A673 (cell line): ENCODE measurements around the gene STUM. TPM values are rescaled to one million over a fixed set of nuclear protein-coding genes. Genes with fewer than 3 reads are reported as not detected.

ENCODE experiments used
- BruUV-seq: library from RNA; stranded (reverse); fragments of 400-500 nt; replicated peaks from 2 replicates; lab custom pipeline; 2021; lab: Mats Ljungman, UMichigan
- CTCF ChIA-PET: fragments of 300-600 bp; sonication (Branson Sonifier 250); formaldehyde crosslinking; loops from one replicate; lab custom pipeline; 2022; ENCODE audit warnings: antibody characterized with exemption; lab: Charles Lee
- POLR2A ChIA-PET: fragments of 300-600 bp; sonication (Branson Sonifier 250); formaldehyde crosslinking; loops from one replicate; lab custom pipeline; 2022; ENCODE audit warnings: antibody characterized with exemption; ENCODE audit not compliant: low non-redundant PET; lab: Charles Lee
- DNase-seq: peaks from one replicate; pipeline ENCODE4 v3.0.0-alpha.2; 2015; ENCODE audit warnings: low spot score
- H3K27ac ChIP-seq: fragments of 200-600 bp; sonication (generic); 2 replicates; pipeline ENCODE4 v1.5.1; 2016; ENCODE audit warnings: mixed run types, low read depth, mild to moderate bottlenecking, mixed read lengths, antibody characterized with exemption, low read length; ENCODE audit not compliant: poor library complexity, severe bottlenecking
- H3K27me3 ChIP-seq: fragments of 200-600 bp; sonication (generic); replicated peaks from 2 replicates; pipeline ENCODE4 v1.6.1; 2017; ENCODE audit warnings: mixed run types, low read depth, mild to moderate bottlenecking, mixed read lengths, antibody characterized with exemption, low read length; ENCODE audit not compliant: insufficient read depth, poor library complexity
- H3K36me3 ChIP-seq: fragments of 200-600 bp; sonication (generic); 2 replicates; pipeline ENCODE4 v1.6.1; 2016; ENCODE audit warnings: mixed run types, mild to moderate bottlenecking, mixed read lengths, antibody characterized with exemption, low read length; ENCODE audit not compliant: insufficient read depth, poor library complexity, severe bottlenecking
- H3K4me1 ChIP-seq: fragments of 200-600 bp; sonication (generic); 2 replicates; pipeline ENCODE4 v1.6.1; 2017; ENCODE audit warnings: mixed run types, mild to moderate bottlenecking, mixed read lengths, antibody characterized with exemption, low read length; ENCODE audit not compliant: insufficient read depth, poor library complexity, severe bottlenecking
- H3K4me3 ChIP-seq: fragments of 200-600 bp; sonication (generic); 2 replicates; pipeline ENCODE4 v1.5.1; 2016; ENCODE audit warnings: low read depth, mixed run types, mild to moderate bottlenecking, mixed read lengths, low read length; ENCODE audit not compliant: poor library complexity, severe bottlenecking
- H3K9me3 ChIP-seq: fragments of 200-600 bp; sonication (generic); 2 replicates; pipeline ENCODE4 v1.6.1; 2016; ENCODE audit warnings: mixed run types, low read depth, mild to moderate bottlenecking, mixed read lengths, antibody characterized with exemption, low read length; ENCODE audit not compliant: poor library complexity, severe bottlenecking
- EZH2 ChIP-seq: fragments of 200-600 bp; sonication (generic); IDR thresholded peaks from 2 replicates; pipeline ENCODE4 v1.6.1; 2017; ENCODE audit warnings: borderline replicate concordance, low read depth, mild to moderate bottlenecking, mixed read lengths, antibody characterized with exemption, low read length; ENCODE audit not compliant: poor library complexity, severe bottlenecking
- intact Hi-C: fragments of 100-400 bp; cut with micrococcal nuclease; formaldehyde crosslinking; loops from one replicate; pipeline ENCODE4 v1.10.0; 2022; ENCODE audit not compliant: unreplicated experiment
- total RNA-seq: library from RNA; stranded (reverse); gene quantifications from 2 replicates; pipeline ENCODE4 v1.2.3, GENCODE V29; 2021
- TF ChIP-seq, protein P1 (sequence below): fragments of 300-800, 200-600 bp; sonication (generic); conservative IDR thresholded peaks from 2 replicates; pipeline ENCODE4 v1.5.1; 2017; ENCODE audit warnings: low read depth, mild to moderate bottlenecking, antibody characterized with exemption, low read length, moderate library complexity, mixed read lengths

The STUM gene
- total RNA-seq, 1 experiment from 2014 or later = 0.54 TPM

DNA sequence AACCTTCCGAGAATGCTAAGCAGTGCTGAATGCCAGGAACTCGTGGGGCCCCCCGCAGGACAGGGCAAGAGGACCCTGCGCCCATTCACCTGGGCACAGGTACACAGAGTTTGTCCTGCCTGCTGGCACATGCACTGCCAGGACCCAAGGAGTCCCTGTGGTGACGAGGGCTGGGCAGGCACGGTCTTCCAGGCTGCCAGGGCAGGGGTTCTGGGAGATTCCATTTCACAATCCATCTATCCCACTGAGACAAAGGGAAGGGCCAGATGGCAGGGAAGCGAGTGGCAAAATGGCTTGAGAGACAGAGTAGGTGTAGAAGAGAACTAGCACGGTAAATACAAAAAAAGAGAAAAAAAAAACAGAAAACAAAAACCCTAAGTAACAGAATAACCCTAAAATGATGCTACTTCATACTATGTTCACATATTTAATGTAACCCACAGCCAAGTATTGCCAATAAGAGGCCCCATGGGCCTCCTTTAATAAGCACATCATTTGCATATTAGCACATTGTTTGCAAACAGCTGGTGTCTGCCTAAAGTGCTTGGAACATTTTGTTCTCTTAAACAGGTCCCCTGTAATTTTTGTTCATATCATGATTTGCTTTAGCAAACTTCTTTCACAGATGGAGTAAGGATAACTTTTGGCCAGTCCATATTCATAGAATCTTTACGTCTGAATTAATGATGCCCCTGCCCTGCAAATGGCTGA, 83.8 kb downstream of the STUM start:
- no peak for TF ChIP-seq EZH2
- TF ChIP-seq, protein P1, sequence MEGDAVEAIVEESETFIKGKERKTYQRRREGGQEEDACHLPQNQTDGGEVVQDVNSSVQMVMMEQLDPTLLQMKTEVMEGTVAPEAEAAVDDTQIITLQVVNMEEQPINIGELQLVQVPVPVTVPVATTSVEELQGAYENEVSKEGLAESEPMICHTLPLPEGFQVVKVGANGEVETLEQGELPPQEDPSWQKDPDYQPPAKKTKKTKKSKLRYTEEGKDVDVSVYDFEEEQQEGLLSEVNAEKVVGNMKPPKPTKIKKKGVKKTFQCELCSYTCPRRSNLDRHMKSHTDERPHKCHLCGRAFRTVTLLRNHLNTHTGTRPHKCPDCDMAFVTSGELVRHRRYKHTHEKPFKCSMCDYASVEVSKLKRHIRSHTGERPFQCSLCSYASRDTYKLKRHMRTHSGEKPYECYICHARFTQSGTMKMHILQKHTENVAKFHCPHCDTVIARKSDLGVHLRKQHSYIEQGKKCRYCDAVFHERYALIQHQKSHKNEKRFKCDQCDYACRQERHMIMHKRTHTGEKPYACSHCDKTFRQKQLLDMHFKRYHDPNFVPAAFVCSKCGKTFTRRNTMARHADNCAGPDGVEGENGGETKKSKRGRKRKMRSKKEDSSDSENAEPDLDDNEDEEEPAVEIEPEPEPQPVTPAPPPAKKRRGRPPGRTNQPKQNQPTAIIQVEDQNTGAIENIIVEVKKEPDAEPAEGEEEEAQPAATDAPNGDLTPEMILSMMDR = no peak
- BruUV-seq = no TSS peak
- H3K4me1 ChIP-seq = no peaks in the 10 kb centered on the region
- ChIA-PET CTCF (no interaction called here), POLR2A (no interaction called here)
- DNase-seq = no peak
- H3K9me3 ChIP-seq = no peaks in the 10 kb centered on the region
- H3K36me3 ChIP-seq = no peaks in the 10 kb centered on the region
- H3K4me3 ChIP-seq = no peak overlapping the region
- no peaks in the 10 kb centered on the region for H3K27me3 ChIP-seq
- intact Hi-C loops = loop anchor here (5.0 kb wide), 1 partner anchor 805 kb away; no protein-coding TSS in a partner anchor
- no peak overlapping the region for H3K27ac ChIP-seq

GRCh38 chr1:226632922-226633351, 84.4 kb downstream of the STUM start:
- CTCF ChIA-PET = interaction anchor here (1.1 to 1.4 kb wide), 2 partner anchors 85 to 195 kb away, joined by 3 to 9 read pairs; no protein-coding TSS in a partner anchor
- Histone ChIP-seq H3K4me1 (no peaks in the 10 kb centered on the region), H3K36me3 (no peaks in the 10 kb centered on the region), H3K27ac (no peak overlapping the region), H3K9me3 (no peaks in the 10 kb centered on the region), H3K4me3 (no peak overlapping the region), H3K27me3 (no peaks in the 10 kb centered on the region)
- no peak for TF ChIP-seq EZH2
- TF ChIP-seq, protein P1 = no peak
- intact Hi-C loops = loop anchor here (5.0 kb wide), 1 partner anchor 804 kb away; no protein-coding TSS in a partner anchor
- DNase-seq = no peak
- TSS peak; percentile 32 for BruUV-seq
- POLR2A ChIA-PET = no interaction called here

DNA sequence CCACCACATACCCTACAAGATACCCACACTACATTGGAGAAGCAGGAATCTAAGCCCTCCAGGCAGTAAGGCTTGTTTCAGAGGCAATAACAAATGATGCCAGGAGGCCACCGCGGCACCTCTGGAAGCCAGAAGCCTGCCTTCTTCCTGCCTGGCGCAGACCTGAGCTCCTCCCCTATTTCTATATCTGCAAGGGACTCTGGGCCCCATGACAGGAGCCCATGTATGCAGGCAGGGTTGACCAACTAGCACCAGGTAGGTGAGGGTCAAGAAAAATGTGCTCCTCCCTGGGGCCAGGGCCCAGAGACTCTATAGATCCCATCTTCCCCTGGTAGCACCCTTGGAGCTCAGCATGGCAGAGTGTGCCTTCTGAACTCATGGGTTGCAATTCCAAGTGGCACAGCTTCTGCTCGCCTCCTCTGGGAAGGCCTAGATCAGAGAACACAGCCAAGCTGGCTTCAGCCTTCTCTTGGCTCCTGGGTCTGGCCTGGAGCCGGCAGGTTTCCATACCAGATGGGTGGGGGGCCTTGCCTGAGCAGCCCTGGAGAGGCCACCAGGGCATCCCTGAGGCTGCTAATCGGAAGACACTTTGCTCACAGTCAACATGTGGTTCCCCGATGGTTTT, 85.1 kb downstream of the STUM start:
- TF ChIP-seq EZH2 = no peak
- H3K27me3 ChIP-seq = no peaks in the 10 kb centered on the region
- intact Hi-C loops = loop anchor here (1.0 to 5.0 kb wide), 2 partner anchors 195 to 804 kb away; no protein-coding TSS in a partner anchor
- no peak overlapping the region for H3K27ac ChIP-seq
- ChIA-PET CTCF (interaction anchor here (1.1 to 1.4 kb wide), 2 partner anchors 86 to 195 kb away, joined by 3 to 9 read pairs; no protein-coding TSS in a partner anchor), POLR2A (no interaction called here)
- no peaks in the 10 kb centered on the region for H3K36me3 ChIP-seq
- no peaks in the 10 kb centered on the region for H3K4me1 ChIP-seq
- DNase-seq = no peak
- H3K9me3 ChIP-seq = no peaks in the 10 kb centered on the region
- no TSS peak for BruUV-seq
- H3K4me3 ChIP-seq = no peak overlapping the region
